Measurements from ENCODE around the gene WBP4. TPM values are rescaled to one million over a fixed set of nuclear protein-coding genes. Genes with fewer than 3 reads are reported as not detected.

The WBP4 gene
- polyA plus RNA-seq, 1 of the 3 experiments (the other 2 are of a cell fraction): 6.4 TPM

- POLR2A ChIA-PET: no interaction called here
- no peak for DNase-seq
- no peaks in the 10 kb centered on the region for H3F3A ChIP-seq (replicated peaks; ENCODE audit: insufficient read depth)
- CTCF ChIA-PET: interaction anchor here (1.2 kb wide), 1 partner anchor 25 kb away, joined by 3 read pairs; no protein-coding TSS in a partner anchor
- H3K9me2 ChIP-seq: no peaks in the 10 kb centered on the region
- H3K79me2 ChIP-seq (ENCODE audit: insufficient read depth): no peaks in the 10 kb centered on the region
- TF ChIP-seq SIN3A (IDR thresholded peaks at IDR 0.05; ENCODE audit: borderline replicate concordance, low read depth, low read length): no peak
- TF ChIP-seq POLR2AphosphoS5 (IDR thresholded peaks at IDR 0.05; ENCODE audit: low read depth, low read length): no peak
- no peak for TF ChIP-seq PBX3 (IDR thresholded peaks at IDR 0.05)
- TF ChIP-seq USF2 (IDR thresholded peaks at IDR 0.05; ENCODE audit: borderline replicate concordance, low read depth, low read length): no peak
- TF ChIP-seq TAF1 (IDR thresholded peaks at IDR 0.05; ENCODE audit: borderline replicate concordance, low read depth, low read length): no peak
- TF ChIP-seq CTCF (IDR thresholded peaks at IDR 0.05): no peak
- TF ChIP-seq SMC3 (IDR thresholded peaks at IDR 0.05; ENCODE audit: low read depth, low read length): no peak
- no peak for TF ChIP-seq REST (IDR thresholded peaks at IDR 0.05; ENCODE audit: low read depth, low read length)
- no peak for TF ChIP-seq CHD2 (IDR thresholded peaks at IDR 0.05; ENCODE audit: low read length, partially characterized antibody)
- TF ChIP-seq NRF1 (IDR thresholded peaks at IDR 0.05; ENCODE audit: low read depth, low read length): no peak
- no peak for TF ChIP-seq ELF1 (IDR thresholded peaks at IDR 0.05)
- no peak for TF ChIP-seq IRF3 (IDR thresholded peaks at IDR 0.05; ENCODE audit: low read depth, low read length)
- TF ChIP-seq RAD21 (IDR thresholded peaks at IDR 0.05; ENCODE audit: low read length): no peak
- no peak for TF ChIP-seq NFIC (IDR thresholded peaks at IDR 0.05; ENCODE audit: borderline replicate concordance)
- H3K4me2 ChIP-seq: no peak overlapping the region
- H3K9me3 ChIP-seq: no peaks in the 10 kb centered on the region
- no peaks in the 10 kb centered on the region for H4K20me1 ChIP-seq (ENCODE audit: insufficient read depth)
- no peak overlapping the region for H3K4me3 ChIP-seq (ENCODE audit: low read depth in 2 of 2, low read length in 1 of 2)
- WGBS (ENCODE audit: low lambda C conversion rate): 100% methylated on average over 1 of the region's 1 CpG
- H3K9ac ChIP-seq: no peak overlapping the region
- no peaks in the 10 kb centered on the region for H3K27me3 ChIP-seq (ENCODE audit: insufficient read depth)
- H3K4me1 ChIP-seq (ENCODE audit: control insufficient read depth in 1 of 2, insufficient read depth in 2 of 2, low read depth in 1 of 2, low read length in 1 of 2): peaks cover 0 to 5% of the 10 kb centered on the region in 2 experiments; a peak in 1 of 4 replicates
- H2AFZ ChIP-seq (ENCODE audit: low read depth): no peak overlapping the region
- H3K36me3 ChIP-seq (replicated peaks in 1 of 2; ENCODE audit: control insufficient read depth in 1 of 2, insufficient read depth in 2 of 2, low read length in 1 of 2): no peaks in the 10 kb centered on the region
- no peak overlapping the region for H3K27ac ChIP-seq (ENCODE audit: low read depth in 2 of 2, low read length in 1 of 2)
Measured at GRCh38 chr13:41098761-41099160, 37.5 kb downstream of the WBP4 start.
